GM12878 (cell line): ENCODE data around the gene LVRN. TPM values are rescaled to one million over a fixed set of nuclear protein-coding genes. Genes with fewer than 3 reads are reported as not detected.

ENCODE experiments used
- ATAC-seq: fragments of 200-7000 bp; cut with Tn5 transposase; 3 replicates; pipeline ENCODE4 v1.9.1; 2020; ENCODE audit warnings: mild to moderate bottlenecking, moderate library complexity
- BruUV-seq: library from RNA; stranded (reverse); fragments of 400-500 nt; replicated peaks from 2 replicates; lab custom pipeline; 2021; lab: Mats Ljungman, UMichigan
- CTCF ChIA-PET: fragments of 300-600 bp; sonication (Branson Sonifier 250); formaldehyde crosslinking; extraction: SDS; loops from one replicate; lab custom pipeline; 2021; ENCODE audit warnings: inconsistent platforms; lab: Yijun Ruan, JAX
- POLR2A ChIA-PET: fragments of 350-600 bp; formaldehyde crosslinking; extraction: SDS; loops from one replicate; lab custom pipeline; 2021; ENCODE audit warnings: inconsistent platforms; lab: Charles Lee
- RAD21 ChIA-PET: fragments of 300-600 bp; sonication (Branson Sonifier 250); formaldehyde crosslinking; loops from one replicate; lab custom pipeline; 2023; ENCODE audit warnings: antibody characterized with exemption; ENCODE audit not compliant: unreplicated experiment; lab: Charles Lee
- SMC1A ChIA-PET: fragments of 300-600 bp; sonication (Branson Sonifier 250); formaldehyde crosslinking; loops from one replicate; lab custom pipeline; 2023; ENCODE audit not compliant: unreplicated experiment, uncharacterized antibody; lab: Charles Lee
- DNase-seq: peaks from one replicate; pipeline ENCODE4 v3.0.0-alpha.2; 2011; ENCODE audit warnings: low read depth, low spot score
- FAIRE-seq: peaks from 3 replicates; lab custom pipeline; 2011; peaks lifted over from hg19 to GRCh38; lab: Jason Lieb, UNC
- H2AFZ ChIP-seq: 2 replicates; pipeline ENCODE4 v1.6.0; 2011; ENCODE audit warnings: low read depth, low read length, control low read depth; ENCODE audit not compliant: control insufficient read depth
- H3K27ac ChIP-seq: 2 replicates; pipeline ENCODE4 v1.5.1; 2011; ENCODE audit warnings: control low read depth; ENCODE audit not compliant: control insufficient read depth, insufficient read depth
- H3K27me3 ChIP-seq, 2 experiments: replicated peaks in 1 of 2; 2 replicates each; pipeline versions ENCODE4 v1.6.0 to v1.6.1; 2011; ENCODE audit warnings: low read length in 1 of 2; ENCODE audit not compliant: control insufficient read depth in 2 of 2, insufficient read depth in 2 of 2
- H3K36me3 ChIP-seq, 2 experiments: 2 replicates each; pipeline ENCODE4 v1.5.1; 2011; ENCODE audit warnings: low read length in 1 of 2; ENCODE audit not compliant: control insufficient read depth in 2 of 2, insufficient read depth in 2 of 2
- H3K4me1 ChIP-seq: 2 replicates; pipeline ENCODE4 v1.6.1; 2011; ENCODE audit warnings: mild to moderate bottlenecking, low read length, moderate library complexity, mixed read lengths; ENCODE audit not compliant: control insufficient read depth, insufficient read depth
- H3K4me2 ChIP-seq: 2 replicates; pipeline ENCODE4 v1.6.0; 2011; ENCODE audit warnings: control low read depth; ENCODE audit not compliant: control insufficient read depth, insufficient read depth
- H3K4me3 ChIP-seq: fragments of 200-600 bp; sonication (generic); 2 replicates; pipeline ENCODE4 v1.5.1; 2016
- H3K79me2 ChIP-seq: 2 replicates; pipeline ENCODE4 v1.6.0; 2011; ENCODE audit warnings: low read length; ENCODE audit not compliant: control insufficient read depth, insufficient read depth
- H3K9ac ChIP-seq: 2 replicates; pipeline ENCODE4 v1.8.0; 2011; ENCODE audit warnings: low read length, control low read depth, mixed read lengths; ENCODE audit not compliant: control insufficient read depth, insufficient read depth
- H3K9me3 ChIP-seq: replicated peaks from 3 replicates; pipeline ENCODE4 v1.5.1; 2011; ENCODE audit warnings: mild to moderate bottlenecking, low read length; ENCODE audit not compliant: control insufficient read depth, insufficient read depth
- H4K20me1 ChIP-seq: 2 replicates; pipeline ENCODE4 v1.6.0; 2011; ENCODE audit not compliant: control insufficient read depth, insufficient read depth
- ATF2 ChIP-seq: IDR thresholded peaks from 2 replicates; pipeline ENCODE4 v1.6.1; 2012; ENCODE audit warnings: low read length, inconsistent platforms
- EED ChIP-seq: sonication (generic); IDR thresholded peaks from 2 replicates; pipeline ENCODE4 v1.6.1; 2016; ENCODE audit warnings: antibody characterized with exemption, low read depth
- EGR1 ChIP-seq, 2 experiments: IDR thresholded peaks; 1 replicate in 1 of 2; 2 replicates in 1 of 2; pipeline ENCODE4 v1.6.1; 2011 to 2012; ENCODE audit warnings: low read depth in 2 of 2, low read length in 2 of 2, borderline replicate concordance in 1 of 2, mild to moderate bottlenecking in 1 of 2, moderate library complexity in 1 of 2
- ELK1 ChIP-seq: IDR thresholded peaks from 2 replicates; pipeline ENCODE4 v1.6.1; 2012; ENCODE audit warnings: low read depth, low read length, improper control_type of control experiment
- EZH2 ChIP-seq: IDR thresholded peaks from 2 replicates; pipeline ENCODE4 v1.6.1; 2012; ENCODE audit warnings: low read depth, mild to moderate bottlenecking, control low read depth, inconsistent platforms, low read length, borderline replicate concordance; ENCODE audit not compliant: control insufficient read depth
- GABPA ChIP-seq: IDR thresholded peaks from 2 replicates; pipeline ENCODE4 v1.6.1; 2014; ENCODE audit warnings: antibody characterized with exemption, low read depth, mild to moderate bottlenecking, inconsistent platforms
- MEF2A ChIP-seq: IDR thresholded peaks from 2 replicates; pipeline ENCODE4 v1.6.1; 2011; ENCODE audit warnings: low read depth, mild to moderate bottlenecking, low read length, moderate library complexity; ENCODE audit not compliant: insufficient read depth
- MTA2 ChIP-seq: fragments of 450-650 bp; IDR thresholded peaks from 2 replicates; pipeline ENCODE4 v1.6.1; 2016; ENCODE audit warnings: low read depth, mild to moderate bottlenecking, moderate library complexity
- RB1 ChIP-seq: fragments of 450-650 bp; formaldehyde crosslinking; IDR thresholded peaks from 2 replicates; pipeline ENCODE4 v1.6.1; 2017; ENCODE audit warnings: mild to moderate bottlenecking, borderline replicate concordance
- RCOR1 ChIP-seq: conservative IDR thresholded peaks from 2 replicates; pipeline ENCODE4 v1.6.1; 2012; ENCODE audit warnings: low read depth, low read length, improper control_type of control experiment
- RUNX3 ChIP-seq: IDR thresholded peaks from 2 replicates; pipeline ENCODE4 v1.6.1; 2012; ENCODE audit warnings: low read length, inconsistent platforms
- SMC3 ChIP-seq: IDR thresholded peaks from 2 replicates; pipeline ENCODE4 v1.6.1; 2011; ENCODE audit warnings: low read length, improper control_type of control experiment, borderline replicate concordance
- SUPT20H ChIP-seq: IDR thresholded peaks from 2 replicates; pipeline ENCODE4 v1.6.1; 2011; ENCODE audit warnings: low read depth, mild to moderate bottlenecking, low read length, moderate library complexity, borderline replicate concordance; ENCODE audit not compliant: control insufficient read depth
- ZNF622 ChIP-seq: fragments of 450-650 bp; IDR thresholded peaks from 2 replicates; pipeline ENCODE4 v1.6.1; 2017; ENCODE audit warnings: mild to moderate bottlenecking, inconsistent platforms
- WGBS: methylation state at CpG from one replicate; pipeline ENCODE4 v1.1.6; 2016; ENCODE audit warnings: low lambda C conversion rate; ENCODE audit not compliant: insufficient replicate concordance, insufficient coverage; ENCODE audit errors: missing lambda C conversion rate; 5-methylcytosine and 5-hydroxymethylcytosine counted together
- in situ Hi-C: fragments of 300-500 bp; cut with MboI; formaldehyde crosslinking; loops from 9 replicates; pipeline ENCODE4 v1.14.3; 2018; ENCODE audit warnings: mixed read lengths
- intact Hi-C: fragments of 100-400 bp; cut with micrococcal nuclease; formaldehyde crosslinking; loops from one replicate; pipeline ENCODE4 v1.14.2; 2022; ENCODE audit not compliant: unreplicated experiment
- polyA plus RNA-seq, 11 experiments: library from polyadenylated mRNA; depleted of rRNA in 4 of 11; unstranded in 6 of 11; stranded (reverse) in 5 of 11; fragments of >200 nt; fragmentation: Nextera tagmentation in 4 of 11; fragmentation: Illumina TruSeq in 1 of 11; extraction: Ambion mirVana in 4 of 11; extraction: Trizol in 1 of 11; gene quantifications; 1 replicate in 1 of 11; 2 replicates in 10 of 11; pipeline versions ENCODE4 v1.2.1 to v1.2.3, GENCODE V29; 2011 to 2016; ENCODE audit warnings: inconsistent platforms in 2 of 11, missing spikeins in 2 of 11, low read depth in 1 of 11
- total RNA-seq, 4 experiments: library from RNA; depleted of rRNA in 3 of 4; stranded (reverse); fragments of >200 nt in 3 of 4; fragmentation: Illumina TruSeq in 1 of 4; extraction: Trizol in 1 of 4; gene quantifications; 2 replicates each; pipeline versions ENCODE4 v1.2.1 to v1.2.3, GENCODE V29; 2013 to 2021

The LVRN gene
- total and polyA plus RNA-seq, 10 of the 15 experiments (the other 5 are each of a cell fraction or from before 2014, with no cell fraction given): 0.04 to 0.87 (median 0.11) TPM; not detected in 4

- ChIA-PET RAD21 (no interaction called here), POLR2A (interaction anchor here (0.7 kb wide), 1 partner anchor 375 kb away, joined by 3 read pairs; no protein-coding TSS in a partner anchor)
- H3K9me3 ChIP-seq: no peaks in the 10 kb centered on the region
- no peak for DNase-seq
- TF ChIP-seq SUPT20H (no peak), MEF2A (no peak), SMC3 (no peak), RCOR1 (no peak), ZNF622 (no peak), ATF2 (no peak), GABPA (no peak), RUNX3 (no peak), EZH2 (no peak), MTA2 (no peak), RB1 (no peak), EED (no peak), ELK1 (no peak), EGR1 (IDR thresholded peaks at IDR 0.05; ENCODE audit: borderline replicate concordance in 1 of 2, low read depth in 2 of 2, low read length in 2 of 2) (no peak)
- TF ChIP-seq, all 136 proteins: peak for 0
- H3K36me3 ChIP-seq: no peaks in the 10 kb centered on the region
- H4K20me1 ChIP-seq: no peaks in the 10 kb centered on the region
- no peak for ATAC-seq
- SMC1A ChIA-PET: no interaction called here
- no peaks in the 10 kb centered on the region for H3K79me2 ChIP-seq
- no peak for FAIRE-seq
- H3K9ac ChIP-seq: no peak overlapping the region
- intact Hi-C loops (no loop called here), in situ Hi-C loops (no loop called here)
- no peaks in the 10 kb centered on the region for H3K4me1 ChIP-seq
- H3K27ac ChIP-seq: no peak overlapping the region
- H3K27me3 ChIP-seq: no peaks in the 10 kb centered on the region
- CTCF ChIA-PET: no interaction called here
- no peak overlapping the region for H3K4me2 ChIP-seq
- no peak overlapping the region for H3K4me3 ChIP-seq
- H2AFZ ChIP-seq: no peak overlapping the region
- no TSS peak for BruUV-seq
- 88% methylated on average over 9 of the region's 9 CpGs for WGBS
Observed at GRCh38 chr5:115941051-115941675, 21.1 kb upstream of the LVRN start.
